Mammary epithelial cell (primary cell): ENCODE data around the gene GALNT16.

Experiments used
- EZH2 ChIP-seq: IDR thresholded peaks from 2 replicates; pipeline ENCODE4 v1.6.1; 2012; ENCODE audit warnings: low read length, inconsistent platforms, borderline replicate concordance
- TF ChIP-seq, protein P1 (sequence below), 2 donors: IDR thresholded peaks in 1 of 2; conservative IDR thresholded peaks in 1 of 2; 2 replicates each; pipeline ENCODE4 v1.5.1; 2011 to 2012; ENCODE audit warnings: inconsistent platforms in 2 of 2, low read length in 2 of 2, mild to moderate bottlenecking in 2 of 2, control low read depth in 1 of 2, low read depth in 1 of 2; ENCODE audit not compliant: insufficient read depth in 1 of 2; ENCODE audit errors: extremely low read depth in 1 of 2

DNA sequence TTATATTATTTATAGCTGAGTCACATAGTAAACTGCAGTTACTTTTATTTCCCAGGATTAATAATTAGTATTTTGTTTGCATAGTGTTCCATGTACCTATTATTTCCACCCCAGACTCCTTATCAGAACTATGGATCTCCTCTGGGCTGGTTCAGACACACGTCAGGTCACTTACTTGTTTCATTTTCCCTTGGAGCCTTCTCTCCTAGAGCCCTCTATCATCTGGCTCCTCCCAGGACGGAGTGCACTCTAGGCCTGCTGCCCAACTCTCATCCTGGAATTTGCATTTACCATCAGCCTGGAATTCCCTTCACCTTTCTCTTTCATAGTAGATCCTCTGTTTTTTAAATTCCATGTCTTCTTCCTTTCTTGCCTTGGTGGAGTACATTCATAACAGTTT, 28.5 kb upstream of the GALNT16 start:
- TF ChIP-seq, protein P1, sequence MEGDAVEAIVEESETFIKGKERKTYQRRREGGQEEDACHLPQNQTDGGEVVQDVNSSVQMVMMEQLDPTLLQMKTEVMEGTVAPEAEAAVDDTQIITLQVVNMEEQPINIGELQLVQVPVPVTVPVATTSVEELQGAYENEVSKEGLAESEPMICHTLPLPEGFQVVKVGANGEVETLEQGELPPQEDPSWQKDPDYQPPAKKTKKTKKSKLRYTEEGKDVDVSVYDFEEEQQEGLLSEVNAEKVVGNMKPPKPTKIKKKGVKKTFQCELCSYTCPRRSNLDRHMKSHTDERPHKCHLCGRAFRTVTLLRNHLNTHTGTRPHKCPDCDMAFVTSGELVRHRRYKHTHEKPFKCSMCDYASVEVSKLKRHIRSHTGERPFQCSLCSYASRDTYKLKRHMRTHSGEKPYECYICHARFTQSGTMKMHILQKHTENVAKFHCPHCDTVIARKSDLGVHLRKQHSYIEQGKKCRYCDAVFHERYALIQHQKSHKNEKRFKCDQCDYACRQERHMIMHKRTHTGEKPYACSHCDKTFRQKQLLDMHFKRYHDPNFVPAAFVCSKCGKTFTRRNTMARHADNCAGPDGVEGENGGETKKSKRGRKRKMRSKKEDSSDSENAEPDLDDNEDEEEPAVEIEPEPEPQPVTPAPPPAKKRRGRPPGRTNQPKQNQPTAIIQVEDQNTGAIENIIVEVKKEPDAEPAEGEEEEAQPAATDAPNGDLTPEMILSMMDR (conservative IDR thresholded peaks at IDR 0.05 in 1 of 2, IDR thresholded peaks at IDR 0.05 in 1 of 2; ENCODE audit: extremely low read depth in 1 of 2, insufficient read depth in 1 of 2, low read depth in 1 of 2, low read length in 2 of 2) = no peak
- TF ChIP-seq EZH2 = no peak
